GM12878 (cell line): ENCODE data around the gene FAM228A. TPM values are rescaled to one million over a fixed set of nuclear protein-coding genes. Genes with fewer than 3 reads are reported as not detected.

ENCODE experiments used
- ATAC-seq: fragments of 200-7000 bp; cut with Tn5 transposase; 3 replicates; pipeline ENCODE4 v1.9.1; 2020; ENCODE audit warnings: mild to moderate bottlenecking, moderate library complexity
- BruUV-seq: library from RNA; stranded (reverse); fragments of 400-500 nt; replicated peaks from 2 replicates; lab custom pipeline; 2021; lab: Mats Ljungman, UMichigan
- CTCF ChIA-PET: fragments of 300-600 bp; sonication (Branson Sonifier 250); formaldehyde crosslinking; extraction: SDS; loops from one replicate; lab custom pipeline; 2021; ENCODE audit warnings: inconsistent platforms; lab: Yijun Ruan, JAX
- POLR2A ChIA-PET: fragments of 350-600 bp; formaldehyde crosslinking; extraction: SDS; loops from one replicate; lab custom pipeline; 2021; ENCODE audit warnings: inconsistent platforms; lab: Charles Lee
- RAD21 ChIA-PET: fragments of 300-600 bp; sonication (Branson Sonifier 250); formaldehyde crosslinking; loops from one replicate; lab custom pipeline; 2023; ENCODE audit warnings: antibody characterized with exemption; ENCODE audit not compliant: unreplicated experiment; lab: Charles Lee
- SMC1A ChIA-PET: fragments of 300-600 bp; sonication (Branson Sonifier 250); formaldehyde crosslinking; loops from one replicate; lab custom pipeline; 2023; ENCODE audit not compliant: unreplicated experiment, uncharacterized antibody; lab: Charles Lee
- DNase-seq: peaks from one replicate; pipeline ENCODE4 v3.0.0-alpha.2; 2011; ENCODE audit warnings: low read depth, low spot score
- FAIRE-seq: peaks from 3 replicates; lab custom pipeline; 2011; peaks lifted over from hg19 to GRCh38; lab: Jason Lieb, UNC
- H2AFZ ChIP-seq: 2 replicates; pipeline ENCODE4 v1.6.0; 2011; ENCODE audit warnings: low read depth, low read length, control low read depth; ENCODE audit not compliant: control insufficient read depth
- H3K27ac ChIP-seq: 2 replicates; pipeline ENCODE4 v1.5.1; 2011; ENCODE audit warnings: control low read depth; ENCODE audit not compliant: control insufficient read depth, insufficient read depth
- H3K27me3 ChIP-seq, 2 experiments: replicated peaks in 1 of 2; 2 replicates each; pipeline versions ENCODE4 v1.6.0 to v1.6.1; 2011; ENCODE audit warnings: low read length in 1 of 2; ENCODE audit not compliant: control insufficient read depth in 2 of 2, insufficient read depth in 2 of 2
- H3K36me3 ChIP-seq, 2 experiments: 2 replicates each; pipeline ENCODE4 v1.5.1; 2011; ENCODE audit warnings: low read length in 1 of 2; ENCODE audit not compliant: control insufficient read depth in 2 of 2, insufficient read depth in 2 of 2
- H3K4me1 ChIP-seq: 2 replicates; pipeline ENCODE4 v1.6.1; 2011; ENCODE audit warnings: mild to moderate bottlenecking, low read length, moderate library complexity, mixed read lengths; ENCODE audit not compliant: control insufficient read depth, insufficient read depth
- H3K4me2 ChIP-seq: 2 replicates; pipeline ENCODE4 v1.6.0; 2011; ENCODE audit warnings: control low read depth; ENCODE audit not compliant: control insufficient read depth, insufficient read depth
- H3K4me3 ChIP-seq: fragments of 200-600 bp; sonication (generic); 2 replicates; pipeline ENCODE4 v1.5.1; 2016
- H3K79me2 ChIP-seq: 2 replicates; pipeline ENCODE4 v1.6.0; 2011; ENCODE audit warnings: low read length; ENCODE audit not compliant: control insufficient read depth, insufficient read depth
- H3K9ac ChIP-seq: 2 replicates; pipeline ENCODE4 v1.8.0; 2011; ENCODE audit warnings: low read length, control low read depth, mixed read lengths; ENCODE audit not compliant: control insufficient read depth, insufficient read depth
- H3K9me3 ChIP-seq: replicated peaks from 3 replicates; pipeline ENCODE4 v1.5.1; 2011; ENCODE audit warnings: mild to moderate bottlenecking, low read length; ENCODE audit not compliant: control insufficient read depth, insufficient read depth
- H4K20me1 ChIP-seq: 2 replicates; pipeline ENCODE4 v1.6.0; 2011; ENCODE audit not compliant: control insufficient read depth, insufficient read depth
- CHD2 ChIP-seq: IDR thresholded peaks from 2 replicates; pipeline ENCODE4 v1.6.1; 2011; ENCODE audit warnings: low read depth, low read length, improper control_type of control experiment, borderline replicate concordance
- E2F4 ChIP-seq: IDR thresholded peaks from 2 replicates; pipeline ENCODE4 v1.6.1; 2012; ENCODE audit warnings: low read depth, low read length, improper control_type of control experiment
- EGR1 ChIP-seq, 2 experiments: IDR thresholded peaks; 1 replicate in 1 of 2; 2 replicates in 1 of 2; pipeline ENCODE4 v1.6.1; 2011 to 2012; ENCODE audit warnings: low read depth in 2 of 2, low read length in 2 of 2, borderline replicate concordance in 1 of 2, mild to moderate bottlenecking in 1 of 2, moderate library complexity in 1 of 2
- FOXK2 ChIP-seq: fragments of 450-650 bp; IDR thresholded peaks from 2 replicates; pipeline ENCODE4 v1.6.1; 2017; ENCODE audit warnings: mild to moderate bottlenecking, moderate library complexity
- IKZF1 ChIP-seq: fragments of 450-650 bp; conservative IDR thresholded peaks from 2 replicates; pipeline ENCODE4 v1.6.1; 2017; ENCODE audit warnings: antibody characterized with exemption, mild to moderate bottlenecking
- IRF4 ChIP-seq: IDR thresholded peaks from 2 replicates; pipeline ENCODE4 v1.6.1; 2011; ENCODE audit warnings: low read depth, low read length
- JUNB ChIP-seq: IDR thresholded peaks from 2 replicates; pipeline ENCODE4 v1.6.1; 2016; ENCODE audit warnings: antibody characterized with exemption, mild to moderate bottlenecking
- MYB ChIP-seq: fragments of 150-350 bp; IDR thresholded peaks from 2 replicates; pipeline ENCODE4 v1.6.1; 2014; ENCODE audit warnings: mild to moderate bottlenecking, low read depth, low read length, borderline replicate concordance
- NR2F1 ChIP-seq: fragments of 450-650 bp; conservative IDR thresholded peaks from 2 replicates; pipeline ENCODE4 v1.6.1; 2017; ENCODE audit warnings: mild to moderate bottlenecking
- NRF1 ChIP-seq: conservative IDR thresholded peaks from 2 replicates; pipeline ENCODE4 v1.6.1; 2011; ENCODE audit warnings: mild to moderate bottlenecking, low read depth, low read length, improper control_type of control experiment
- RBBP5 ChIP-seq: fragments of 200-600 bp; sonication (generic); conservative IDR thresholded peaks from 2 replicates; pipeline ENCODE4 v1.6.1; 2016
- RUNX3 ChIP-seq: IDR thresholded peaks from 2 replicates; pipeline ENCODE4 v1.6.1; 2012; ENCODE audit warnings: low read length, inconsistent platforms
- SP1 ChIP-seq: IDR thresholded peaks from one replicate; pipeline ENCODE4 v1.6.1; 2011; ENCODE audit warnings: low read depth, low read length
- SREBF2 ChIP-seq: IDR thresholded peaks from 2 replicates; pipeline ENCODE4 v1.6.1; 2012; ENCODE audit warnings: mild to moderate bottlenecking, low read length
- STAT1 ChIP-seq: fragments of 450-650 bp; conservative IDR thresholded peaks from 2 replicates; pipeline ENCODE4 v1.6.1; 2014; ENCODE audit warnings: antibody characterized with exemption, mild to moderate bottlenecking
- TAF1 ChIP-seq: IDR thresholded peaks from 2 replicates; pipeline ENCODE4 v1.6.1; 2011; ENCODE audit warnings: mild to moderate bottlenecking, low read depth, low read length, borderline replicate concordance
- ZBED1 ChIP-seq: IDR thresholded peaks from 2 replicates; pipeline ENCODE4 v1.6.1; 2016; ENCODE audit warnings: borderline replicate concordance
- ZSCAN29 ChIP-seq: fragments of 450-650 bp; IDR thresholded peaks from 2 replicates; pipeline ENCODE4 v1.6.1; 2017; ENCODE audit warnings: mild to moderate bottlenecking, moderate library complexity
- ZZZ3 ChIP-seq: IDR thresholded peaks from 2 replicates; pipeline ENCODE4 v1.6.1; 2011; ENCODE audit warnings: low read depth; ENCODE audit not compliant: control insufficient read depth, insufficient read length
- WGBS: methylation state at CpG from one replicate; pipeline ENCODE4 v1.1.6; 2016; ENCODE audit warnings: low lambda C conversion rate; ENCODE audit not compliant: insufficient replicate concordance, insufficient coverage; ENCODE audit errors: missing lambda C conversion rate; 5-methylcytosine and 5-hydroxymethylcytosine counted together
- in situ Hi-C: fragments of 300-500 bp; cut with MboI; formaldehyde crosslinking; loops from 9 replicates; pipeline ENCODE4 v1.14.3; 2018; ENCODE audit warnings: mixed read lengths
- intact Hi-C: fragments of 100-400 bp; cut with micrococcal nuclease; formaldehyde crosslinking; loops from one replicate; pipeline ENCODE4 v1.14.2; 2022; ENCODE audit not compliant: unreplicated experiment
- polyA plus RNA-seq, 11 experiments: library from polyadenylated mRNA; depleted of rRNA in 4 of 11; unstranded in 6 of 11; stranded (reverse) in 5 of 11; fragments of >200 nt; fragmentation: Nextera tagmentation in 4 of 11; fragmentation: Illumina TruSeq in 1 of 11; extraction: Ambion mirVana in 4 of 11; extraction: Trizol in 1 of 11; gene quantifications; 1 replicate in 1 of 11; 2 replicates in 10 of 11; pipeline versions ENCODE4 v1.2.1 to v1.2.3, GENCODE V29; 2011 to 2016; ENCODE audit warnings: inconsistent platforms in 2 of 11, missing spikeins in 2 of 11, low read depth in 1 of 11
- total RNA-seq, 4 experiments: library from RNA; depleted of rRNA in 3 of 4; stranded (reverse); fragments of >200 nt in 3 of 4; fragmentation: Illumina TruSeq in 1 of 4; extraction: Trizol in 1 of 4; gene quantifications; 2 replicates each; pipeline versions ENCODE4 v1.2.1 to v1.2.3, GENCODE V29; 2013 to 2021
- TF ChIP-seq, protein P1 (sequence below): fragments of 450-650 bp; IDR thresholded peaks from 2 replicates; pipeline ENCODE4 v1.6.1; 2016; ENCODE audit warnings: mild to moderate bottlenecking

FAM228A gene
- total and polyA plus RNA-seq, 10 of the 15 experiments (the other 5 are each of a cell fraction or from before 2014, with no cell fraction given): 0.06 TPM; not detected in 9

DNA sequence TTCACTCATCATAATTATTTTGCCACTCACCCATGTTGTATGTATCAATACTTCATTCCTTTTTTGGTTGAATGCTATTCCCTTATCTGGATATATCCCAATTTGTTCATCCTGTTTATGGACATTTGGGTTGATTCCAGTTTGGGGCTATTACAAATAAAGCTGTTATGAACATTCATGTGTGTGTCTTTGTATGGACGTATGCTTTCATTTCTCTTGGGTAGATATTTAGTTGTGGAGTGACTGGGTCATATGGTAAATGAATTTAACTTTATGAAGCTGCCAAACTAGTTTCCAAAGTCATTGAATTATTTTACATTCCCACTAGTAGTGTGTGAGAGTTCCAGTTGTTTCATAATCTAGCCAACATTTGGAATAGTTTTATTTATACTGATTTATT lies 48.9 kb upstream of the FAM228A start (continued):
- TF ChIP-seq SP1: no peak

DNA sequence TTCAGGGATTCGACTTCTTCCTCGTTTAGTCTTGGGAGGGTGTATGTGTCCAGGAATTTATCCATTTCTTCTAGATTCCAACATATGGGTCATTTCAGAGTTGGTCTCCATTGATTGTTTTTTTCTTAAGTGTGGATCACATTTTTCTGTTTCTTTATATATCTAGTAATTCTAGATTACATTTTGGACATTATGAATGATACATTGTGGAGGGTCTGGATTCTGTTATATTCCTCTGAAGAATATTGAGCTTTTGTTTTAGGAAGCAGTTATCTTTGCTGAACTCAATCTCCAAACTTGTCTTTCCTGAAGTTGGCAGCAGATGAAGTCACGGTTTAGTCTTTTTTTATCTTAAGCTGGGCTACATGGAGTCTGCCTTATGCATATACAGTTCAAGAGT lies 42.3 kb upstream of the FAM228A start:
- BruUV-seq: no TSS peak
- H3K9ac ChIP-seq: no peak overlapping the region
- no peaks in the 10 kb centered on the region for H3K4me1 ChIP-seq
- FAIRE-seq: no peak
- intact Hi-C loops: no loop called here
- TF ChIP-seq SREBF2: no peak
- no peak for TF ChIP-seq MYB
- TF ChIP-seq NR2F1: no peak
- no peak for TF ChIP-seq FOXK2
- no peak for TF ChIP-seq NRF1
- no peak for TF ChIP-seq JUNB
- no peak for TF ChIP-seq RUNX3
- TF ChIP-seq TAF1: no peak
- no peak for TF ChIP-seq STAT1
- no peak for TF ChIP-seq RBBP5
- no peak for TF ChIP-seq E2F4
- TF ChIP-seq CHD2: no peak
- no peak for TF ChIP-seq ZZZ3
- TF ChIP-seq, protein P1, sequence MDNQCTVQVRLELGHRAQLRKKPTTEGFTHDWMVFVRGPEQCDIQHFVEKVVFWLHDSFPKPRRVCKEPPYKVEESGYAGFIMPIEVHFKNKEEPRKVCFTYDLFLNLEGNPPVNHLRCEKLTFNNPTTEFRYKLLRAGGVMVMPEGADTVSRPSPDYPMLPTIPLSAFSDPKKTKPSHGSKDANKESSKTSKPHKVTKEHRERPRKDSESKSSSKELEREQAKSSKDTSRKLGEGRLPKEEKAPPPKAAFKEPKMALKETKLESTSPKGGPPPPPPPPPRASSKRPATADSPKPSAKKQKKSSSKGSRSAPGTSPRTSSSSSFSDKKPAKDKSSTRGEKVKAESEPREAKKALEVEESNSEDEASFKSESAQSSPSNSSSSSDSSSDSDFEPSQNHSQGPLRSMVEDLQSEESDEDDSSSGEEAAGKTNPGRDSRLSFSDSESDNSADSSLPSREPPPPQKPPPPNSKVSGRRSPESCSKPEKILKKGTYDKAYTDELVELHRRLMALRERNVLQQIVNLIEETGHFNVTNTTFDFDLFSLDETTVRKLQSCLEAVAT: no peak
- TF ChIP-seq ZBED1: no peak
- no peak for TF ChIP-seq IRF4
- TF ChIP-seq EGR1 (IDR thresholded peaks at IDR 0.05; ENCODE audit: borderline replicate concordance in 1 of 2, low read depth in 2 of 2, low read length in 2 of 2): no peak
- no peak for TF ChIP-seq ZSCAN29
- TF ChIP-seq IKZF1: no peak
- TF ChIP-seq, all 136 proteins: peak for 0
- Histone ChIP-seq H3K27me3 (no peaks in the 10 kb centered on the region), H3K27ac (no peak overlapping the region), H3K9me3 (peaks cover 4% of the 10 kb centered on the region), H2AFZ (no peak overlapping the region), H3K79me2 (no peaks in the 10 kb centered on the region), H3K4me2 (no peak overlapping the region), H3K4me3 (no peak overlapping the region), H4K20me1 (no peaks in the 10 kb centered on the region), H3K36me3 (no peaks in the 10 kb centered on the region)
- ChIA-PET SMC1A (interaction anchor here (0.5 to 0.9 kb wide), 3 partner anchors 9 to 301 kb away, joined by 3 to 5 read pairs (median 4); no protein-coding TSS in a partner anchor), RAD21 (no interaction called here), CTCF (no interaction called here), POLR2A (no interaction called here)
- in situ Hi-C loops: no loop called here
- ATAC-seq (no peak), DNase-seq (no peak)
- WGBS: 84% methylated on average over 3 of the region's 3 CpGs
